Endothelial cell of umbilical vein (primary cell): Measurements from ENCODE around the gene ATG7.

ENCODE experiments used
- EZH2 ChIP-seq: IDR thresholded peaks from 2 replicates; pipeline ENCODE4 v1.6.1; 2012; ENCODE audit warnings: borderline replicate concordance, low read depth, mild to moderate bottlenecking, moderate library complexity, low read length, inconsistent platforms; ENCODE audit not compliant: severe bottlenecking
- GATA2 ChIP-seq: IDR thresholded peaks from 2 replicates; pipeline ENCODE4 v1.7.0; 2011; ENCODE audit warnings: low read depth, mild to moderate bottlenecking, moderate library complexity, mixed read lengths, low read length; ENCODE audit not compliant: insufficient read length, insufficient read depth
- POLR2A ChIP-seq: IDR thresholded peaks from 2 replicates; pipeline ENCODE4 v1.6.1; 2012; ENCODE audit warnings: low read depth, mild to moderate bottlenecking, control low read depth, low read length
- POLR2AphosphoS5 ChIP-seq: IDR thresholded peaks from 2 replicates; pipeline ENCODE4 v1.6.1; 2012; ENCODE audit warnings: low read depth, mild to moderate bottlenecking, control low read depth, low read length, moderate library complexity; ENCODE audit not compliant: insufficient read depth
- TF ChIP-seq, protein P1 (sequence below), 2 donors: IDR thresholded peaks; 1 replicate in 1 of 2; 2 replicates in 1 of 2; pipeline ENCODE4 v1.5.1; 2011; ENCODE audit warnings: low read length in 2 of 2, mild to moderate bottlenecking in 2 of 2, moderate library complexity in 2 of 2, control low read depth in 1 of 2, inconsistent platforms in 1 of 2, low read depth in 1 of 2; ENCODE audit not compliant: insufficient read depth in 1 of 2; ENCODE audit errors: extremely low read depth in 1 of 2

- TF ChIP-seq POLR2A, result no peak
- TF ChIP-seq, protein P1, sequence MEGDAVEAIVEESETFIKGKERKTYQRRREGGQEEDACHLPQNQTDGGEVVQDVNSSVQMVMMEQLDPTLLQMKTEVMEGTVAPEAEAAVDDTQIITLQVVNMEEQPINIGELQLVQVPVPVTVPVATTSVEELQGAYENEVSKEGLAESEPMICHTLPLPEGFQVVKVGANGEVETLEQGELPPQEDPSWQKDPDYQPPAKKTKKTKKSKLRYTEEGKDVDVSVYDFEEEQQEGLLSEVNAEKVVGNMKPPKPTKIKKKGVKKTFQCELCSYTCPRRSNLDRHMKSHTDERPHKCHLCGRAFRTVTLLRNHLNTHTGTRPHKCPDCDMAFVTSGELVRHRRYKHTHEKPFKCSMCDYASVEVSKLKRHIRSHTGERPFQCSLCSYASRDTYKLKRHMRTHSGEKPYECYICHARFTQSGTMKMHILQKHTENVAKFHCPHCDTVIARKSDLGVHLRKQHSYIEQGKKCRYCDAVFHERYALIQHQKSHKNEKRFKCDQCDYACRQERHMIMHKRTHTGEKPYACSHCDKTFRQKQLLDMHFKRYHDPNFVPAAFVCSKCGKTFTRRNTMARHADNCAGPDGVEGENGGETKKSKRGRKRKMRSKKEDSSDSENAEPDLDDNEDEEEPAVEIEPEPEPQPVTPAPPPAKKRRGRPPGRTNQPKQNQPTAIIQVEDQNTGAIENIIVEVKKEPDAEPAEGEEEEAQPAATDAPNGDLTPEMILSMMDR (IDR thresholded peaks at IDR 0.05; ENCODE audit: extremely low read depth in 1 of 2, insufficient read depth in 1 of 2, low read depth in 1 of 2, low read length in 2 of 2), result no peak
- TF ChIP-seq GATA2, result no peak
- TF ChIP-seq POLR2AphosphoS5, result no peak
- no peak for TF ChIP-seq EZH2
Observed at GRCh38 chr3:11522953-11523571, 250.9 kb downstream of the ATG7 start.
